Small intestine (tissue), 7 donors: Measurements from ENCODE around the gene KRT1. TPM values are rescaled to one million over a fixed set of nuclear protein-coding genes. Genes with fewer than 3 reads are reported as not detected.

Experiments
- DNase-seq, 2 donors: peaks; one replicate each; pipeline versions ENCODE4 v3.0.0 to v3.0.0-alpha.2; 2013
- FAIRE-seq: peaks from 2 replicates; lab custom pipeline; 2012; peaks lifted over from hg19 to GRCh38; lab: Jason Lieb, UNC
- H3K27ac ChIP-seq, 3 donors: one replicate each; pipeline ENCODE4 v1.5.1; 2013; ENCODE audit warnings: low read length in 2 of 3, mild to moderate bottlenecking in 2 of 3, control low read depth in 1 of 3, inconsistent platforms in 1 of 3, low read depth in 1 of 3, moderate library complexity in 1 of 3
- H3K27me3 ChIP-seq, 3 donors: one replicate each; pipeline ENCODE4 v1.6.1; 2013; ENCODE audit warnings: low read length in 3 of 3, inconsistent platforms in 1 of 3; ENCODE audit not compliant: control insufficient read depth in 3 of 3, insufficient read depth in 3 of 3
- H3K36me3 ChIP-seq, 3 donors: one replicate each; pipeline ENCODE4 v1.6.1; 2013; ENCODE audit warnings: low read length in 3 of 3, inconsistent platforms in 1 of 3, low read depth in 1 of 3, mild to moderate bottlenecking in 1 of 3, moderate library complexity in 1 of 3; ENCODE audit not compliant: control insufficient read depth in 3 of 3, insufficient read depth in 2 of 3
- H3K4me1 ChIP-seq, 3 donors: one replicate each; pipeline ENCODE4 v1.6.1; 2013; ENCODE audit warnings: low read length in 2 of 3, inconsistent platforms in 1 of 3, low read depth in 1 of 3, mild to moderate bottlenecking in 1 of 3, moderate library complexity in 1 of 3; ENCODE audit not compliant: control insufficient read depth in 3 of 3, insufficient read depth in 2 of 3
- H3K4me3 ChIP-seq, 3 donors: one replicate each; pipeline ENCODE4 v1.5.1; 2013; ENCODE audit warnings: low read length in 3 of 3, control low read depth in 1 of 3, inconsistent platforms in 1 of 3, low read depth in 1 of 3, mild to moderate bottlenecking in 1 of 3, moderate library complexity in 1 of 3
- H3K9me3 ChIP-seq, 2 donors: one replicate each; pipeline ENCODE4 v1.6.1; 2013; ENCODE audit warnings: low read depth in 1 of 2, low read length in 1 of 2; ENCODE audit not compliant: control insufficient read depth in 2 of 2, insufficient read depth in 1 of 2
- WGBS, 3 donors: extraction: QIAGEN DNeasy Blood & Tissue Kit; methylation state at CpG; one replicate each; pipeline ENCODE4 v1.1.7; 2013; 5-methylcytosine and 5-hydroxymethylcytosine counted together
- polyA plus RNA-seq, 4 donors: library from polyadenylated mRNA; stranded (reverse) in 3 of 4; unstranded in 1 of 4; fragments of 200-250 nt in 3 of 4; fragments of 120-200 nt in 1 of 4; gene quantifications; one replicate each; pipeline versions ENCODE4 v1.2.1 to v1.2.3, GENCODE V29; 2013
- donor health status: healthy with polysubstance abuse.
- donor health status: control.
- donor health status: control.
- donor health status: Bipolar disorder and iron deficiency.
- donor health status: healthy.

The KRT1 gene
- polyA plus RNA-seq, 4 donors: 0.50 TPM; not detected in 3

DNA sequence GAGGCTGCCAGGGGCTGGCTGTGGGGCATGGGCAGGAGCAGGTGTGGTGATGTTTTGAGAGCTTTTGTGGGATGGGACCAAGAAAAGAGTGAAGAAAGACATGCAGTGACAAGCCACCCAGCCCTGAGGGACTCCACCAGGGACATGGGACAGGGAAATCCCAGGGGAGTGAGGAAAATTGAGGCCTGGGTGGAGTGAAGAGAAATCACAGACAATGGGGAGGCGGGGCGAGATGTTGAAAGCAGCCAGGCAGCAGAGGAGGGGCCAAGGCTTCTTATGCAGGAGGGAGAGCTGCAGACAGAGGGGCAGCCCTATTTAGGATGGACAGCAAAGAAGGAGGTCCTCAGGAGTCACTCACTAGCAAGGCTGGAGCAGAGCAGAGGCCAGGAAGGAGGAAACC, 4.2 kb upstream of the KRT1 start:
- Histone ChIP-seq H3K9me3 (no peaks in the 10 kb centered on the region), H3K4me3 (no peak overlapping the region), H3K27me3 (peaks cover 0 to 28% (median 5%) of the 10 kb centered on the region in 3 donors), H3K4me1 (peaks cover 0 to 2% (median 0%) of the 10 kb centered on the region in 3 donors), H3K27ac (no peak overlapping the region), H3K36me3 (no peaks in the 10 kb centered on the region)
- no peak for FAIRE-seq
- DNase-seq: no peak
- WGBS, 3 donors: 81 to 98% (median 89%) methylated on average over 2 of the region's 2 CpGs

DNA sequence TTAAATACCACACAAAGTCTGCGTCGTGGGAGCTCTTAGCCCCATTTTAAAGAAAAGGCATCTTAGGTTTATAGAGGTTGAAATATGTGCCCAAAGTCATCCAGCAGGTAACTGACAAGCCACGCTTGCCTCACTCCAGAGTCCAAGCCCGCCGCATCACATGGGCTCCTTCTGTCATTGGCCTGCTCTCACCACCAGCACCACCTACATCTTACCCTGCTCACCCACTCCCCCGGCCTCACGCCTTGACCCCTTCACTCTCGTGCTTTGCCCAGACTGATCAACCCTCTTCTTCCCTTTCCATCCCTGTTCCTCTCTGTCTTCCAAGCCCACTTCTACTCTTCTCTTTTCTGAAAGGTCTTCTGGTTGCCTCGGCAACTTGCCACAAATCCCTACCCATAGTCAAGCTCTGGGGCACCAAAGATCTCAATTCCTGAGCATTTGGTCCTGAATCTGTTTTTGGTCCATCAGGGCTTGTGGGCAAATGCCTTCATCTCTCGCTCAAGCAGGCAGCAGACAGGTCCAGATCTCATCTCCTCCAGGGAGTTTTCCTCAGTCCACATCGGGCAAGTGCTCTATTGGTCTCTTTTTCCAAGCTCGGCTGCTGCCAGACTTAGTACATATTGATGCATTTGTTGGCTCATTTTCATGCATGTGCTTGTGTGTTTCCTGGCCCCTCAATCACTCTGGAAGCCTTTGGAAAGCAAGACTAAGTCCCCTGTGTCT, 3.5 kb upstream of the KRT1 start:
- WGBS, 3 donors: 86 to 95% (median 91%) methylated on average over 12 of the region's 12 CpGs
- DNase-seq: no peak
- no peak for FAIRE-seq
- no peaks in the 10 kb centered on the region for H3K36me3 ChIP-seq
- H3K27me3 ChIP-seq: peaks cover 0 to 30% (median 5%) of the 10 kb centered on the region in 3 donors
- H3K27ac ChIP-seq: no peak overlapping the region
- no peaks in the 10 kb centered on the region for H3K9me3 ChIP-seq
- H3K4me3 ChIP-seq: no peak overlapping the region
- H3K4me1 ChIP-seq: peaks cover 0 to 2% (median 0%) of the 10 kb centered on the region in 3 donors

DNA sequence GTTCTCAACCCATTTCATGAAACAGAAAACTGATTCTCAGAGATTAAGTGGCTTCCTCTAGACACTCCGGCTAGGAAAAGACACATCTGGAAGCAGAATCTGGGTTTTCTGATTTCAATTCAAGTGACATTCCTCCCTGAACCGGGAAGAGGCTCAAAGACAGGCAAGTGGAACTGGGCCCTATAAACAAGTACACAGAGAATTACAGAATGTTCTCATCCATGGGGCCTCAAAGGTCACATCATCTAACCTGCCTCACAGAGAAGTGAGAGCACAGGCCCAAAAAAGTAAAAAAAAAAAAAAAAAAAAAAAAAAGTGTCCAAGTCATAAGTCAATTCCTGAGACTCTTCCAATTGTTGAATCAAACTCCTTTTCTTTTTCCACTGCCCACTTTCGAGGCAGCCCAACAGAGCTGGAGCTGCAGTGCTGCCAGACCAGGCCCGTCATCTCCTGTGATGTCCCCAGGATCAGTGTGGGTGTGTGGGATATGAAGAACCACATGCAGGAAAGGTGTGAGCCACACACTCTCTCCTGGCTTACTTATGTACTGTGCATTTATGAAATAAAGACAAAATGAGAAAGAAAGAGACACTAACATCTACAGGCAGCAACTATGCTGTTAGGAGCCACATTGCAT, 2.8 kb upstream of the KRT1 start:
- no peaks in the 10 kb centered on the region for H3K36me3 ChIP-seq
- no peak overlapping the region for H3K27ac ChIP-seq
- peaks cover 0 to 25% (median 3%) of the 10 kb centered on the region in 3 donors for H3K27me3 ChIP-seq
- no peaks in the 10 kb centered on the region for H3K9me3 ChIP-seq
- no peak overlapping the region for H3K4me3 ChIP-seq
- H3K4me1 ChIP-seq: peaks cover 0 to 2% (median 0%) of the 10 kb centered on the region in 3 donors
- DNase-seq (no peak), FAIRE-seq (no peak)
- WGBS, 3 donors: 68 to 87% (median 86%) methylated on average over 4 of the region's 4 CpGs

DNA sequence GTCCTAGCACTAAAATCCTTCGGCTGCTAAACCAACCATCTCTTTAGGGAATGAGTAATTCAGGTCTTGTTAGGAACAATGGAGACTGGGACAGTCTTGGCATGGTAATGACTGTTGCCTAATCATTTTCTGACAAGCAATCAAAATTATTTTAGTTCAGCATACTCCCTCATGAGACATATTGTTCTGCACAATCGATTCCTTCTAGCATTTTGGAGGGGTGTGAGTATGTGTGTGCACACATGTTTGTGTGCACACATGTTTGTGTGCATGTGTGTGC, 2.1 kb upstream of the KRT1 start:
- Histone ChIP-seq H3K36me3 (no peaks in the 10 kb centered on the region), H3K4me3 (no peak overlapping the region), H3K27ac (no peak overlapping the region), H3K9me3 (no peaks in the 10 kb centered on the region), H3K27me3 (peaks cover 0 to 26% (median under 1%) of the 10 kb centered on the region in 3 donors), H3K4me1 (no peaks in the 10 kb centered on the region)
- DNase-seq: no peak
- 75 to 89% (median 84%) methylated on average over 2 of the region's 2 CpGs for WGBS, 3 donors
- no peak for FAIRE-seq

DNA sequence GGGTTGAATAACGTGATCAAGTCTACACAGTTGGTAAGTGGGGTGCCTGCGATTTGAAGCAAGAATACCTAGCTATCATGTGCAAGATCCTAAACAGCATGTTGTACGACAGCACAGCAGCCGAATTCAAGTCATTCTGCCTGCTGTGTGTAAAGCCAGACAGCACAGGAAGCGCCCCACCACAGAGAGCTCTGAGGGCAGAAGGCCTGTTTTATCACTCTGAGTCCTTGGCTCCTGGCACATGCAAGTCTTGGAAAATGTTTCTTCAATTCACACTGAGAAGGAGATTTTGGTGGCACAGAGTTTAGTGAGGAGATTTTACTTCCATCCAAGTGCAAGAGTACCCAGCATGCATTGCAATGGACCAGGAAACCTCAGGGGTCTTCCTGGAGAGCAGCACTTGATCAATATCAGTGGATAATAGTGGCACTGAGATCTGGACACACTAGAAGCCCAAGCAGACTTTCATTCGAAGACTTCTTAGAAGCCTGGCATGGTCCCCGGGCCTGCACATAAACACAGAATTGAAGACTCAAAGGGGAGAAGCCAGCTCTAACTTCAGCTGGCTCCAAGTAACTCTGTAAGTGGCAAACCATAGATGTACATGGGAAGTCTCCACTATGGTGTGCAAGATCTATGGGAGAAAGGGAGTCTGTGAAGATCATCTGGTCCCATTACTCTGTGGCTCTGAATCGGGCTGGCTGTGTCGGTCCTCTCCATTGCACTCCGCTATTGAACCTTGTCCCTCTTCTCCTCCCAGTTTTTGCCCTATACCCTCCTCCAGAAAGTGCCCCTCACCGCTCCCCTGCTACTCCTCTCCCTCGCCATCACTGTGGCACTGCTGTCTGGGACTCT, 1.5 kb upstream of the KRT1 start:
- no peak overlapping the region for H3K4me3 ChIP-seq
- H3K27ac ChIP-seq: no peak overlapping the region
- no peaks in the 10 kb centered on the region for H3K9me3 ChIP-seq
- DNase-seq (no peak), FAIRE-seq (no peak)
- no peaks in the 10 kb centered on the region for H3K4me1 ChIP-seq
- H3K36me3 ChIP-seq: no peaks in the 10 kb centered on the region
- WGBS, 3 donors: 74 to 80% (median 75%) methylated on average over 12 of the region's 12 CpGs
- H3K27me3 ChIP-seq: peaks cover 0 to 26% (median 0%) of the 10 kb centered on the region in 3 donors

DNA sequence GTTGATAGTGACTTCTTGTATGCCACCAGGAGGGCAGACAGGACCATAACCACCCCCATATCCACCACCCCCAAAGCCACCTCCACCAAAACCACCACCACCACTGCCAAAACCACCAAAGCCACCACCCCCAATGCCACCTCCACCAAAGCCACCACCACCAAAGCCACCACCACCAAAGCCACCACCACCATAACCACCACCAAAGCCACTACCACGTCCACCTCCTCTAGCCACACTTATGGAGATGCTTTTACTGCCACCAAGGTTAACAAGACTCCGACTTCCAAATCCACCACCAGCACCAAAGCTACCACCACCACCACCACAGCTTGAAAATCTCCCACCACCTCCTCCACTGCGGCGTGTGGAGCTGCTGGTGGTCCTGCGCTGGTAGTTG, 332 bp downstream of the KRT1 start:
- H3K27ac ChIP-seq: no peak overlapping the region
- no peak overlapping the region for H3K4me3 ChIP-seq
- no peaks in the 10 kb centered on the region for H3K36me3 ChIP-seq
- no peak for DNase-seq
- H3K9me3 ChIP-seq: no peaks in the 10 kb centered on the region
- no peak for FAIRE-seq
- peaks cover 0 to 26% (median 0%) of the 10 kb centered on the region in 3 donors for H3K27me3 ChIP-seq
- no peaks in the 10 kb centered on the region for H3K4me1 ChIP-seq
- WGBS, 3 donors: 83 to 93% (median 87%) methylated on average over 5 of the region's 5 CpGs

DNA sequence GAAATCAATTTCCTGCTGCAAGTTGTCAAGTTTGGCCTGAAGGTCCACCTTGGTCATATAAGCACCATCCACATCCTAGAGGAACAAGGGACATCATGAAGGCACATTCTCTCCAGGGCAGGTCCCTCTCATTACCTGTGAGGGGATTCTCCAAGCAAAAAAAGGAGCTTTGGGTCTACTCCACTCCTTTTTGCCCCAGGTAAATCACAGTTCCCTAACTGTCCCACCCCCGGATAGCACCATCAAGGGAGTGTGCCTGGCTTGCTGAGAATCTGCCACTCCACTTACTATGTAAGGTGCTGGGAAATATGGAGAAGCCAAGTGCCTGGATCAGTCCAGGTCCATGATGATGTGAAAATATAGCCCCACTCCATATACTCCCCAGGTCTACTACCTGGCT, 2.5 kb downstream of the KRT1 start:
- 83 to 93% (median 90%) methylated on average over 1 of the region's 1 CpG for WGBS, 3 donors
- H3K36me3 ChIP-seq: no peaks in the 10 kb centered on the region
- H3K9me3 ChIP-seq: no peaks in the 10 kb centered on the region
- peaks cover 0 to 27% (median 0%) of the 10 kb centered on the region in 3 donors for H3K27me3 ChIP-seq
- no peak for FAIRE-seq
- H3K4me1 ChIP-seq: peaks cover 0 to 3% (median 0%) of the 10 kb centered on the region in 3 donors
- DNase-seq: no peak
- no peak overlapping the region for H3K27ac ChIP-seq
- no peak overlapping the region for H3K4me3 ChIP-seq

DNA sequence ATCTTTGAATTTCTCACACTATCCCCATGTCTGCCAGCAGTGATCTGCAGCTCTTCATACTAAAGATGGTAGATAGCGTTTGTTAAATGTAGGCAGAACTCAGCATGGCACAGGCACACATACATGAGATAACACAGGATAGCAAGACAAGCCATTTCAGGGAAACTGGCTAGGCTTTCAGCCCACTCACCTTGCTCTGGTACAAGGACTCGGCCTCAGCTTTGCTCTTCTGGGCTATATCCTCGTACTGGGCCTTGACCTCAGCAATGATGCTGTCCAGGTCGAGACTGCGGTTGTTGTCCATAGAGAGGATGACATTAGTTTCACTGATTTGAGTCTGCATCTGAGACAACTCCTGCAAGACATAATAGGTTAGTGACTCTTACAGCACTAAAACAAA, 3.1 kb downstream of the KRT1 start:
- Histone ChIP-seq H3K27ac (no peak overlapping the region), H3K9me3 (no peaks in the 10 kb centered on the region), H3K36me3 (no peaks in the 10 kb centered on the region), H3K4me3 (no peak overlapping the region), H3K4me1 (peaks cover 0 to 3% (median 0%) of the 10 kb centered on the region in 3 donors), H3K27me3 (peaks cover 0 to 26% (median 0%) of the 10 kb centered on the region in 3 donors)
- FAIRE-seq (no peak), DNase-seq (no peak)
- 84 to 93% (median 88%) methylated on average over 5 of the region's 5 CpGs for WGBS, 3 donors
